Adrenal gland (tissue), 12 donors: ENCODE data around the gene RAMP3. TPM values are rescaled to one million over a fixed set of nuclear protein-coding genes. Genes with fewer than 3 reads are reported as not detected.
"Not testable (repeated sequence)": the region's sequence is repeated elsewhere in the genome, so short reads cannot be mapped to it uniquely, and the experiment has no call there.

Source experiments
- DNase-seq, 7 donors: peaks; one replicate each; pipeline ENCODE4 v3.0.0-alpha.2; 2019 to 2020
- H3K27ac ChIP-seq, 5 donors: fragments of 200-600 bp; sonication (generic) in 4 of 5; 1 replicate in 3 of 5; 2 replicates in 2 of 5; pipeline versions ENCODE4 v1.5.1 to v1.8.0; 2016 to 2020; ENCODE audit warnings: mild to moderate bottlenecking in 1 of 5
- H3K27me3 ChIP-seq: fragments of 200-600 bp; 2 replicates; pipeline ENCODE4 v1.8.0; 2021
- H3K36me3 ChIP-seq, 2 donors: fragments of 200-600 bp; replicated peaks in 1 of 2; 1 replicate in 1 of 2; 2 replicates in 1 of 2; pipeline versions ENCODE4 v1.5.1 to v1.8.0; 2018 to 2022
- H3K4me1 ChIP-seq, 2 donors: fragments of 200-600 bp; replicated peaks in 1 of 2; 1 replicate in 1 of 2; 2 replicates in 1 of 2; pipeline versions ENCODE4 v1.5.1 to v1.8.0; 2018 to 2021
- H3K4me3 ChIP-seq, 4 donors: fragments of 200-600 bp; sonication (generic) in 3 of 4; one replicate each; pipeline ENCODE4 v1.5.1; 2016 to 2018
- H3K9me3 ChIP-seq, 3 donors: fragments of 200-600 bp; sonication (generic) in 1 of 3; replicated peaks in 1 of 3; 1 replicate in 2 of 3; 2 replicates in 1 of 3; pipeline versions ENCODE4 v1.5.1 to v1.8.0; 2016 to 2021
- POLR2A ChIP-seq, 2 donors: fragments of 450-650 bp; IDR thresholded peaks; one replicate each; pipeline ENCODE4 v1.6.1; 2017; ENCODE audit warnings: antibody characterized with exemption in 2 of 2, mild to moderate bottlenecking in 2 of 2, moderate library complexity in 1 of 2
- WGBS, 4 donors: extraction: QIAGEN DNeasy Blood & Tissue Kit in 2 of 4; methylation state at CpG; one replicate each; pipeline versions ENCODE4 v1.1.5 to v1.1.7; 2013 to 2017; 5-methylcytosine and 5-hydroxymethylcytosine counted together
- intact Hi-C, 2 donors: fragments of 100-400 bp; cut with DNase I; formaldehyde crosslinking; loops; one replicate each; pipeline versions ENCODE4 v1.14.1 to v1.15.0; 2022 to 2023
- polyA plus RNA-seq, 3 donors: library from polyadenylated mRNA; stranded (reverse); fragments of 200-250 nt in 2 of 3; fragments of 350-450 nt in 1 of 3; fragmentation: Illumina TruSeq in 1 of 3; extraction: RNeasy Lipid Tissue Mini Kit (QIAGEN cat#74804) in 1 of 3; gene quantifications; one replicate each; pipeline ENCODE4 v1.2.3, GENCODE V29; 2013 to 2014
- total RNA-seq, 9 donors: library from RNA; depleted of rRNA in 4 of 9; stranded (reverse); fragments of >200 nt in 4 of 9; fragments of 120-200 nt in 1 of 9; fragmentation: NEBNext Ultra II Directional in 1 of 9; extraction: Animal tissue kit (Norgen Biotek cat#: 25700) in 1 of 9; gene quantifications; one replicate each; pipeline versions ENCODE4 v1.1.0 to v1.2.4, GENCODE V29; 2013 to 2023
- TF ChIP-seq, protein P1 (sequence below), 6 experiments: fragments of 450-650 bp in 4 of 6; fragments of 200-600 bp in 2 of 6; sonication (generic) in 1 of 6; IDR thresholded peaks; 1 replicate in 5 of 6; 2 replicates in 1 of 6; pipeline versions ENCODE4 v1.5.1 to v1.8.0; 2016 to 2021; ENCODE audit warnings: antibody characterized with exemption in 6 of 6, mild to moderate bottlenecking in 2 of 6, moderate library complexity in 1 of 6
- donor health status: healthy with polysubstance abuse.
- donor health status: Bipolar disorder and iron deficiency.
- donor health status: DM: yes; HTN: yes; CAD: no.
- donor health status: DM: no; HTN: no; CAD: no.
- donor health status: DM: no; HTN: no; CAD: no.
- donor health status: DM: yes; HTN: yes; CAD: no.

Gene RAMP3
- total and polyA plus RNA-seq, 12 donors = 5.6 to 134 (median 43.0) TPM

DNA sequence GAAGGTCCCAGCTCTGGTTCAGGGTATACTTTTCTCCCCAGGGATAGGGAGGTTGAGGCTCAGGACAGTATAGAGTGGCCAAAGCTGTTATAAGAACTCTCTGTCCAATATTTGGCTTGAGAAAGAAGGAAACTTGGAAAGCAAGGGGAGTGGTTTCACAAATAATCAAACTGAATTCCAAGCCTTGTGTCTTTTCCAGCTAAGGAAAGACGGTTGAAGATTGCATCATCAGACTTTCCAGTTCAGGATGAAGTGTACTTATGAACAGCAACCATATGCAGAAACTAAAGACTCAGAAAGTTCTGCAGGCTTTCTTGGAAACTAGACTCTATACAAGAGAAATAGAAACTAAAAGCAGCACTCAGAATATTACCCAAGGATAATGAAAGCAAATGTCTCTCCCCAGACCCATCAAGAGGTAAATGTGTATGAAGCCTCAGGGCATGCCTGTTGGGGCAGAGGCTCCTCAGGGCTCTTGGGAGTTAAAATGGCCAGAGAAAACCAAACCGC is 46.4 kb downstream of the RAMP3 start:
- H3K9me3 ChIP-seq = no peaks in the 10 kb centered on the region
- no peaks in the 10 kb centered on the region for H3K36me3 ChIP-seq
- WGBS, 4 donors = 29 to 48% (median 41%) methylated on average over 2 of the region's 2 CpGs
- no peak overlapping the region for H3K4me3 ChIP-seq
- H3K4me1 ChIP-seq = no peaks in the 10 kb centered on the region
- no peak for DNase-seq
- intact Hi-C loops = no loop called here
- TF ChIP-seq, protein P1, sequence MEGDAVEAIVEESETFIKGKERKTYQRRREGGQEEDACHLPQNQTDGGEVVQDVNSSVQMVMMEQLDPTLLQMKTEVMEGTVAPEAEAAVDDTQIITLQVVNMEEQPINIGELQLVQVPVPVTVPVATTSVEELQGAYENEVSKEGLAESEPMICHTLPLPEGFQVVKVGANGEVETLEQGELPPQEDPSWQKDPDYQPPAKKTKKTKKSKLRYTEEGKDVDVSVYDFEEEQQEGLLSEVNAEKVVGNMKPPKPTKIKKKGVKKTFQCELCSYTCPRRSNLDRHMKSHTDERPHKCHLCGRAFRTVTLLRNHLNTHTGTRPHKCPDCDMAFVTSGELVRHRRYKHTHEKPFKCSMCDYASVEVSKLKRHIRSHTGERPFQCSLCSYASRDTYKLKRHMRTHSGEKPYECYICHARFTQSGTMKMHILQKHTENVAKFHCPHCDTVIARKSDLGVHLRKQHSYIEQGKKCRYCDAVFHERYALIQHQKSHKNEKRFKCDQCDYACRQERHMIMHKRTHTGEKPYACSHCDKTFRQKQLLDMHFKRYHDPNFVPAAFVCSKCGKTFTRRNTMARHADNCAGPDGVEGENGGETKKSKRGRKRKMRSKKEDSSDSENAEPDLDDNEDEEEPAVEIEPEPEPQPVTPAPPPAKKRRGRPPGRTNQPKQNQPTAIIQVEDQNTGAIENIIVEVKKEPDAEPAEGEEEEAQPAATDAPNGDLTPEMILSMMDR (IDR thresholded peaks at IDR 0.05) = no peak
- TF ChIP-seq POLR2A (IDR thresholded peaks at IDR 0.05) = no peak
- H3K27me3 ChIP-seq = no peaks in the 10 kb centered on the region
- peak overlapping the region in 4 of 5 donors; percentile 31 to 66 (median 37) for H3K27ac ChIP-seq

DNA sequence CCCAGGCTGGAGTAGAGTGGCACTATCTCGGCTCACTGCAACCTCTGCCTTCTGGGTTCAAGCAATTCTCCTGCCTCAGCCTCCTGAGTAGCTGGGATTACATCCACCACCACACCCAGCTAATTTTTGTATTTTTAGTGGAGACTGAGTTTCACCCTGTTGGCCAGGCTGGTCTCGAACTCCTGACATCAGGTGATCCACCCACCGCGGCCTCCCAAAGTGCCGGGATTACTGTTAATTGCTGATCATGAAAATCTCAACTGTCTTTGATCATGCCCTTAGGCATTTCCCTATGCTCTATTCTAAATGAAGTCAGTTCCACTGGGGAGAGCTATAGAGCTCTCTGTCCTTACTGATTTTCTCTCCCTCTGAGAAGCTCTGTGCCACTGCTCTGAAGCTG is 48.7 kb downstream of the RAMP3 start:
- H3K4me1 ChIP-seq, H3K36me3 ChIP-seq, H3K27me3 ChIP-seq, intact Hi-C loops, H3K4me3 ChIP-seq, DNase-seq, H3K9me3 ChIP-seq, H3K27ac ChIP-seq: not testable (repeated sequence)
- WGBS, 4 donors = 82 to 89% (median 85%) methylated on average over 5 of the region's 5 CpGs

DNA sequence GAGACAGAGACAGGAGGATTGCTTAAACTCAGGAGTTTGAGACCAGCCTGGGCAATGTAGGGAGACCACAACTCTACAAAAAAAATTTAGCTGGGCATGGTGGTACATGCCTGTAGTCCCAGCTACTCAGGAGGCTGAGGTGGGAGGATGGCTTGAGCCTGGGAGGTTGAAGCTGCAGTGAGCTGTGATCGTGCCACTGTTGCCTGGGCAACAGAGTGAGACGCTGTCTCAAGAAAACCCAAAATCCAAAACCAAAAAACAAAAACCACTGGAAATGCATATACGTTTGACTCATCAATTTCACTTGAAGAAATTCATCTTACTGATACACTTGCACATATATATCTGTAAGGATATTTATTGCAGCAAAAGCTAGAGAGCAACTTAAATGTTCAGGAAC is 52.3 kb downstream of the RAMP3 start:
- H3K27ac ChIP-seq = peak overlapping the region in 1 of 5 donors; percentile 66
- peak in 1 of 7 donors; percentile 4 for DNase-seq
- H3K4me1 ChIP-seq, intact Hi-C loops, H3K36me3 ChIP-seq, H3K9me3 ChIP-seq, H3K4me3 ChIP-seq, H3K27me3 ChIP-seq: not testable (repeated sequence)
- WGBS, 4 donors = 70 to 76% (median 71%) methylated on average over 3 of the region's 3 CpGs

DNA sequence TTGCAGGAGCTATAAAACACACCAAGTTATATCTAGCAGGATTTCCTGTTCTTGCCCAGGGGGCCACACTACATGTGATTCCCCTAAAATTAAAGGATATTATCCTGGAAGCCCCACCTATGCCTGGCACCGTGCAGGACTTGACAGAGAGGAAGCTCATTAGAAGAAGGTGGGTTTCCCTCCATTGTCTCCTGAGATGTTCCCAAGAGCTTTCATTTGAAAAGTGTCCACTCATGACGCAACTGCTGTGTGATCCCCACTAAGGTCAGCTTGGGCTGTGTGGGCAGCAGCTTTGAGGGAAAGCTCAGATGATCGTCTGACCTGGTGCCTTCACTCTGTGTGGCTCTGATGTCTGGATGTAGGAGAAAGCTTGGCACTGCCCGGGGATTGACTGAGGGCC is 53.5 kb downstream of the RAMP3 start:
- no peaks in the 10 kb centered on the region for H3K36me3 ChIP-seq
- H3K4me1 ChIP-seq = no peaks in the 10 kb centered on the region
- intact Hi-C loops = no loop called here
- TF ChIP-seq POLR2A (IDR thresholded peaks at IDR 0.05) = no peak
- TF ChIP-seq, protein P1 (IDR thresholded peaks at IDR 0.05) = no peak
- peak in 5 of 7 donors; percentile 15 to 71 (median 43) for DNase-seq
- no peaks in the 10 kb centered on the region for H3K9me3 ChIP-seq
- H3K27me3 ChIP-seq = peaks cover 5% of the 10 kb centered on the region
- 40 to 53% (median 46%) methylated on average over 4 of the region's 4 CpGs for WGBS, 4 donors
- H3K4me3 ChIP-seq = no peak overlapping the region
- H3K27ac ChIP-seq = peak overlapping the region in 1 of 5 donors; percentile 76

DNA sequence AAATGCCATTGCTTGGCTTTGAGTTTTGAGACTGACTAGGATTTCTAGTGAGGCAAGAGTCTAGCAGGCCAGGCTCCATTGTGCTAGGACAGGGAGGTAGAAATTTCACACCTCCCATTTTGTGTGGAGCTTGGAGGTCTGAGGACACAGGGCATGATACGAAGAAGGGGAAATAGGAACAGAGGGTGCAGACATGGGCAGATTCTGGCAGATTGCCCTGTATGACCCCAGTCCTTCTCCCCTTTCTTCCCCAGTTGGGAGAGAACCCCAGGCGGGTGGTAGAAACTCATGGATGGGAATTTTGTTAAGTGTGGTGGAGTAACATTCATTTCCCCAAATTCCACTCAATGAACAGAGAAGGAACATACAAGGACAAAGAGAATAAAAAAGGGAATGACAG is 54.4 kb downstream of the RAMP3 start:
- no peak for TF ChIP-seq POLR2A (IDR thresholded peaks at IDR 0.05)
- TF ChIP-seq, protein P1 (IDR thresholded peaks at IDR 0.05) = no peak
- peak in 1 of 7 donors; percentile 28 for DNase-seq
- H3K9me3 ChIP-seq = no peaks in the 10 kb centered on the region
- WGBS, 4 donors = 72 to 80% (median 79%) methylated on average over 2 of the region's 2 CpGs
- H3K27me3 ChIP-seq = peaks cover 5% of the 10 kb centered on the region
- H3K4me3 ChIP-seq = no peak overlapping the region
- H3K36me3 ChIP-seq = no peaks in the 10 kb centered on the region
- no peaks in the 10 kb centered on the region for H3K4me1 ChIP-seq
- intact Hi-C loops = no loop called here
- peak overlapping the region in 1 of 5 donors; percentile 76 for H3K27ac ChIP-seq
